IMR-90 (cell line): Measurements from ENCODE around the gene PRKAR1B. TPM values are rescaled to one million over a fixed set of nuclear protein-coding genes. Genes with fewer than 3 reads are reported as not detected.

Experiments used
- ATAC-seq: fragments of 200-7000 bp; cut with Tn5 transposase; 2 replicates; pipeline ENCODE4 v1.9.1; 2020; ENCODE audit warnings: low read depth, mild to moderate bottlenecking, moderate library complexity
- BruUV-seq: library from RNA; stranded (reverse); fragments of 400-500 nt; replicated peaks from 2 replicates; lab custom pipeline; 2021; lab: Mats Ljungman, UMichigan
- CTCF ChIA-PET: fragments of 300-600 bp; formaldehyde crosslinking; extraction: SDS; loops from one replicate; lab custom pipeline; 2021; ENCODE audit warnings: antibody characterized with exemption; lab: Yijun Ruan, JAX
- POLR2A ChIA-PET: fragments of 300-600 bp; sonication (Branson Sonifier 250); formaldehyde crosslinking; loops from one replicate; lab custom pipeline; 2022; ENCODE audit warnings: antibody characterized with exemption; ENCODE audit not compliant: unreplicated experiment; lab: Charles Lee
- DNase-seq: peaks from one replicate; pipeline ENCODE4 v3.0.0; 2013
- H2AFZ ChIP-seq: replicated peaks from 2 replicates; pipeline ENCODE3; 2013; ENCODE audit warnings: low read length, mild to moderate bottlenecking; ENCODE audit not compliant: poor library complexity
- H2AK5ac ChIP-seq: 2 replicates; pipeline ENCODE4 v1.6.1; 2013; ENCODE audit warnings: low read depth, low read length, inconsistent platforms
- H2AK9ac ChIP-seq: replicated peaks from 2 replicates; pipeline ENCODE3; 2013; ENCODE audit warnings: mild to moderate bottlenecking, low read depth, low read length, moderate library complexity; ENCODE audit not compliant: poor library complexity
- H2BK120ac ChIP-seq: 2 replicates; pipeline ENCODE4 v1.6.1; 2013; ENCODE audit warnings: low read depth, low read length, inconsistent platforms
- H2BK15ac ChIP-seq: 3 replicates; pipeline ENCODE4 v1.6.1; 2013; ENCODE audit warnings: low read depth, low read length, inconsistent platforms
- H2BK20ac ChIP-seq: 2 replicates; pipeline ENCODE4 v1.6.1; 2013; ENCODE audit warnings: low read depth, mild to moderate bottlenecking, inconsistent platforms, low read length, moderate library complexity
- H2BK5ac ChIP-seq: 2 replicates; pipeline ENCODE4 v1.6.1; 2013; ENCODE audit warnings: mild to moderate bottlenecking, low read depth, low read length, inconsistent platforms; ENCODE audit not compliant: poor library complexity, severe bottlenecking
- H3K14ac ChIP-seq: replicated peaks from 2 replicates; pipeline ENCODE4 v1.6.1; 2013; ENCODE audit warnings: low read depth, low read length, inconsistent platforms
- H3K18ac ChIP-seq: 2 replicates; pipeline ENCODE4 v1.6.1; 2013; ENCODE audit warnings: low read depth, low read length, control low read depth
- H3K23ac ChIP-seq: 2 replicates; pipeline ENCODE4 v1.6.1; 2013; ENCODE audit warnings: low read depth, low read length, inconsistent platforms
- H3K27ac ChIP-seq: 2 replicates; pipeline ENCODE4 v1.5.1; 2013; ENCODE audit warnings: mild to moderate bottlenecking, control low read depth, low read length; ENCODE audit not compliant: insufficient read depth
- H3K27me3 ChIP-seq: 2 replicates; pipeline ENCODE4 v1.6.1; 2013; ENCODE audit warnings: low read length; ENCODE audit not compliant: control insufficient read depth, insufficient read depth
- H3K36me3 ChIP-seq: 2 replicates; pipeline ENCODE4 v1.6.1; 2013; ENCODE audit warnings: low read length, mixed read lengths; ENCODE audit not compliant: control insufficient read depth, insufficient read depth
- H3K4ac ChIP-seq: 2 replicates; pipeline ENCODE4 v1.6.1; 2013; ENCODE audit warnings: low read depth, low read length, inconsistent platforms
- H3K4me1 ChIP-seq: 2 replicates; pipeline ENCODE4 v1.6.1; 2013; ENCODE audit warnings: low read length, mixed read lengths; ENCODE audit not compliant: control insufficient read depth, insufficient read depth
- H3K4me2 ChIP-seq: 2 replicates; pipeline ENCODE4 v1.6.1; 2013; ENCODE audit warnings: low read depth, mild to moderate bottlenecking, control low read depth, low read length, moderate library complexity
- H3K4me3 ChIP-seq: 2 replicates; pipeline ENCODE4 v1.5.1; 2013; ENCODE audit warnings: low read depth, mild to moderate bottlenecking, control low read depth, low read length, moderate library complexity; ENCODE audit not compliant: insufficient read depth
- H3K56ac ChIP-seq: 2 replicates; pipeline ENCODE4 v1.6.1; 2013; ENCODE audit warnings: low read length, inconsistent platforms; ENCODE audit not compliant: insufficient read depth; ENCODE audit errors: extremely low read depth
- H3K79me1 ChIP-seq, 2 experiments: 2 replicates each; pipeline ENCODE4 v1.6.1; 2013; ENCODE audit warnings: low read length in 2 of 2, inconsistent platforms in 1 of 2, low read depth in 1 of 2
- H3K9ac ChIP-seq: 2 replicates; pipeline ENCODE4 v1.6.1; 2013; ENCODE audit warnings: low read depth, low read length, control low read depth
- H3K9me1 ChIP-seq: 2 replicates; pipeline ENCODE4 v1.6.1; 2013; ENCODE audit warnings: low read length, inconsistent platforms; ENCODE audit not compliant: insufficient read depth
- H3K9me3 ChIP-seq: 2 replicates; pipeline ENCODE4 v1.6.1; 2013; ENCODE audit warnings: low read length; ENCODE audit not compliant: control insufficient read depth, insufficient read depth
- H4K20me1 ChIP-seq: 2 replicates; pipeline ENCODE4 v1.6.1; 2013; ENCODE audit warnings: low read length, inconsistent platforms; ENCODE audit not compliant: insufficient read depth
- H4K5ac ChIP-seq: 2 replicates; pipeline ENCODE4 v1.6.1; 2013; ENCODE audit warnings: mild to moderate bottlenecking, low read depth, low read length, control low read depth
- H4K8ac ChIP-seq, 2 experiments: 2 replicates each; pipeline ENCODE4 v1.6.1; 2013; ENCODE audit warnings: low read depth in 2 of 2, low read length in 2 of 2, control low read depth in 1 of 2, inconsistent platforms in 1 of 2
- H4K91ac ChIP-seq: 2 replicates; pipeline ENCODE4 v1.6.1; 2013; ENCODE audit warnings: low read depth, low read length, inconsistent platforms; ENCODE audit not compliant: insufficient read depth
- BHLHE40 ChIP-seq: fragments of 150-350 bp; IDR thresholded peaks from 2 replicates; pipeline ENCODE4 v1.6.1; 2016; ENCODE audit warnings: mild to moderate bottlenecking, low read depth, low read length
- CEBPB ChIP-seq: IDR thresholded peaks from 2 replicates; pipeline ENCODE4 v1.6.1; 2012; ENCODE audit warnings: low read depth, low read length, improper control_type of control experiment
- CHD1 ChIP-seq: IDR thresholded peaks from 2 replicates; pipeline ENCODE4 v1.6.1; 2012; ENCODE audit warnings: low read depth, low read length, improper control_type of control experiment
- FOS ChIP-seq: fragments of 150-350 bp; IDR thresholded peaks from 2 replicates; pipeline ENCODE4 v1.6.1; 2016; ENCODE audit warnings: low read depth, low read length
- MAFK ChIP-seq: IDR thresholded peaks from 2 replicates; pipeline ENCODE4 v1.6.1; 2012; ENCODE audit warnings: low read depth, low read length, improper control_type of control experiment
- NFE2L2 ChIP-seq: fragments of 150-350 bp; IDR thresholded peaks from 2 replicates; pipeline ENCODE4 v1.6.1; 2016; ENCODE audit warnings: low read depth, mild to moderate bottlenecking, low read length
- WGBS, 2 experiments: methylation state at CpG; one replicate each; pipeline versions ENCODE4 v1.1.5 to v1.1.7; 2013; ENCODE audit warnings: missing lambda C conversion rate in 2 of 2; ENCODE audit not compliant: insufficient read length in 1 of 2; ENCODE audit errors: extremely low coverage in 2 of 2; 5-methylcytosine and 5-hydroxymethylcytosine counted together
- dilution Hi-C: fragments of 300-500 bp; cut with HindIII; formaldehyde crosslinking; loops from one replicate; pipeline ENCODE4 v1.14.3; 2018; ENCODE audit warnings: low sequenced_read_pairs; ENCODE audit not compliant: unreplicated experiment
- in situ Hi-C: fragments of 300-500 bp; cut with MboI; formaldehyde crosslinking; loops from 3 replicates; pipeline ENCODE4 v1.14.3; 2019; ENCODE audit warnings: low sequenced_read_pairs, inconsistent platforms, mixed read lengths
- intact Hi-C: fragments of 100-400 bp; cut with micrococcal nuclease; formaldehyde crosslinking; loops from 2 replicates; pipeline ENCODE4 v1.10.0; 2022
- polyA plus RNA-seq, 3 experiments: library from polyadenylated mRNA; depleted of rRNA; stranded (reverse); fragments of >200 nt; gene quantifications; 2 replicates each; pipeline ENCODE4 v1.2.3, GENCODE V29; 2012; ENCODE audit warnings: low replicate concordance in 1 of 3
- total RNA-seq: library from RNA; depleted of rRNA; stranded (reverse); fragments of >200 nt; gene quantifications from 2 replicates; pipeline ENCODE4 v1.2.3, GENCODE V29; 2012

The PRKAR1B gene
- total and polyA plus RNA-seq, 2 of the 4 experiments (the other 2 are of a cell fraction) = 15.2 to 20.2 TPM

- no peaks in the 10 kb centered on the region for H4K20me1 ChIP-seq
- WGBS, 2 experiments = 42% methylated on average over 6 of the region's 30 CpGs; no CpG with 5 or more reads in 1 of the 2 experiments
- H2AFZ ChIP-seq = peak overlapping the region; percentile 51
- H3K56ac ChIP-seq = no peak overlapping the region
- POLR2A ChIA-PET = no interaction called here
- intact Hi-C loops = no loop called here
- CTCF ChIA-PET = no interaction called here
- H3K14ac ChIP-seq = no peak overlapping the region
- H3K79me1 ChIP-seq = no peaks in the 10 kb centered on the region
- DNase-seq (no peak), ATAC-seq (no peak)
- H2AK5ac ChIP-seq = no peak overlapping the region
- no peak overlapping the region for H4K91ac ChIP-seq
- H2BK15ac ChIP-seq = no peak overlapping the region
- H3K27me3 ChIP-seq = no peaks in the 10 kb centered on the region; the same call in 1 of the 2 replicates
- H2BK120ac ChIP-seq = no peak overlapping the region
- H3K9me1 ChIP-seq = no peaks in the 10 kb centered on the region
- H3K36me3 ChIP-seq = no peaks in the 10 kb centered on the region
- H3K18ac ChIP-seq = no peak overlapping the region
- no peak overlapping the region for H2BK5ac ChIP-seq
- in situ Hi-C loops = no loop called here
- peaks cover 2% of the 10 kb centered on the region; the same call in 1 of the 2 replicates for H3K4me1 ChIP-seq
- H4K8ac ChIP-seq = no peak overlapping the region
- H3K9ac ChIP-seq = no peak overlapping the region
- peaks cover 3% of the 10 kb centered on the region for H3K9me3 ChIP-seq
- H2BK20ac ChIP-seq = no peak overlapping the region
- H3K4me2 ChIP-seq = no peak overlapping the region
- H4K5ac ChIP-seq = no peak overlapping the region
- peak overlapping the region; percentile 16 for H2AK9ac ChIP-seq
- TF ChIP-seq CHD1 (no peak), BHLHE40 (no peak), MAFK (no peak), CEBPB (no peak), FOS (no peak), NFE2L2 (no peak)
- no peak overlapping the region for H3K23ac ChIP-seq
- no peak overlapping the region for H3K27ac ChIP-seq
- no peak overlapping the region for H3K4me3 ChIP-seq
- dilution Hi-C loops = no loop called here
- BruUV-seq = no TSS peak
- no peak overlapping the region for H3K4ac ChIP-seq
Observed at GRCh38 chr7:556291-556826, 170.7 kb downstream of the PRKAR1B start.
